HepG2 (cell line): ENCODE results near the gene HSPB3. TPM values are rescaled to one million over a fixed set of nuclear protein-coding genes. Genes with fewer than 3 reads are reported as not detected.

ENCODE experiments used
- AFF4 ChIP-seq: sonication (generic); formaldehyde crosslinking; IDR thresholded peaks from 2 replicates; pipeline ENCODE4 v1.4.0; 2020; ENCODE audit warnings: missing genetic modification reagents
- CBX2 ChIP-seq, 2 experiments: fragments of 200-600 bp in 1 of 2; sonication (generic); formaldehyde crosslinking in 1 of 2; IDR thresholded peaks; 2 replicates each; pipeline versions ENCODE4 v1.7.0 to v1.8.1; 2018 to 2022; ENCODE audit warnings: low read depth in 2 of 2, low read length in 1 of 2, mild to moderate bottlenecking in 1 of 2, missing genetic modification reagents in 1 of 2
- FOSL2 ChIP-seq: sonication (generic); formaldehyde crosslinking; IDR thresholded peaks from 2 replicates; pipeline ENCODE4 v1.4.0; 2020; ENCODE audit warnings: missing genetic modification reagents
- HNRNPK ChIP-seq: fragments of 200-400 bp; formaldehyde crosslinking; IDR thresholded peaks from 2 replicates; pipeline ENCODE4 v1.6.1; 2018; ENCODE audit warnings: low read length, low read depth, moderate library complexity, mild to moderate bottlenecking; ENCODE audit not compliant: poor library complexity, severe bottlenecking
- HNRNPL ChIP-seq: fragments of 200-400 bp; formaldehyde crosslinking; IDR thresholded peaks from 2 replicates; pipeline ENCODE4 v1.6.1; 2017; ENCODE audit warnings: mild to moderate bottlenecking, low read depth, low read length
- HOXD1 ChIP-seq: sonication (generic); formaldehyde crosslinking; IDR thresholded peaks from 2 replicates; pipeline ENCODE4 v1.5.0; 2020; ENCODE audit warnings: missing genetic modification reagents
- KLF6 ChIP-seq: IDR thresholded peaks from 2 replicates; pipeline ENCODE4 v1.8.0; 2016; ENCODE audit warnings: missing biosample characterization, missing genetic modification reagents
- TEF ChIP-seq: sonication (generic); formaldehyde crosslinking; IDR thresholded peaks from 2 replicates; pipeline ENCODE4 v1.5.0; 2020; ENCODE audit warnings: missing genetic modification reagents
- ZNF24 ChIP-seq: fragments of 450-650 bp; IDR thresholded peaks from 2 replicates; pipeline ENCODE4 v1.6.1; 2017; ENCODE audit warnings: antibody characterized with exemption, mild to moderate bottlenecking
- ZNF841 ChIP-seq: sonication (generic); formaldehyde crosslinking; IDR thresholded peaks from 2 replicates; pipeline ENCODE4 v1.8.1; 2023; ENCODE audit warnings: missing genetic modification reagents, borderline replicate concordance
- ZSCAN5A ChIP-seq: sonication (generic); formaldehyde crosslinking; IDR thresholded peaks from 2 replicates; pipeline ENCODE4 v1.8.0; 2022; ENCODE audit warnings: mild to moderate bottlenecking, missing genetic modification reagents, borderline replicate concordance
- polyA plus RNA-seq, 8 experiments: library from polyadenylated mRNA; depleted of rRNA in 3 of 8; stranded (reverse) in 7 of 8; unstranded in 1 of 8; fragments of >200 nt; fragmentation: Illumina TruSeq in 4 of 8; extraction: Trizol in 4 of 8; gene quantifications; 2 replicates each; pipeline versions ENCODE4 v1.2.1 to v1.2.3, GENCODE V29; 2011 to 2016; ENCODE audit warnings: low read depth in 4 of 8, missing spikeins in 1 of 8, mixed read lengths in 1 of 8; ENCODE audit not compliant: insufficient read depth in 1 of 8
- total RNA-seq, 5 experiments: library from RNA; depleted of rRNA; stranded (reverse); fragments of >200 nt; fragmentation: Illumina TruSeq; extraction: Trizol; gene quantifications; 2 replicates each; pipeline ENCODE4 v1.2.3, GENCODE V29; 2016; ENCODE audit warnings: low read depth in 1 of 5

The HSPB3 gene
- total and polyA plus RNA-seq, 2 of the 13 experiments (the other 11 are each of a cell fraction or from before 2014, with no cell fraction given), result not detected

- no peak for TF ChIP-seq CBX2 (IDR thresholded peaks at IDR 0.05; ENCODE audit: low read depth, low read length)
- no peak for TF ChIP-seq CBX2 (CRISPR knock-in tag; IDR thresholded peaks at IDR 0.05; ENCODE audit: low read depth)
- no peak for TF ChIP-seq ZNF841 (CRISPR knock-in tag)
- TF ChIP-seq AFF4, result no peak
- TF ChIP-seq HNRNPK, result no peak
- no peak for TF ChIP-seq KLF6 (CRISPR knock-in tag)
- no peak for TF ChIP-seq ZSCAN5A (CRISPR knock-in tag)
- TF ChIP-seq FOSL2 (CRISPR knock-in tag), result no peak
- no peak for TF ChIP-seq ZNF24
- no peak for TF ChIP-seq HNRNPL
- no peak for TF ChIP-seq HOXD1 (CRISPR knock-in tag)
- TF ChIP-seq TEF (CRISPR knock-in tag), result no peak
Observed at GRCh38 chr5:54445691-54446378, 9.7 kb upstream of the HSPB3 start (continued).
